Ishikawa (cell line): ENCODE results near the gene DGKD.

Experiments used
- CREB1 ChIP-seq: IDR thresholded peaks from 2 replicates; pipeline ENCODE4 v1.6.1; 2012; ENCODE audit warnings: low read depth
- EGR1 ChIP-seq: IDR thresholded peaks from 2 replicates; pipeline ENCODE4 v1.6.1; 2012
- EP300 ChIP-seq: IDR thresholded peaks from 2 replicates; pipeline ENCODE4 v1.6.1; 2012; ENCODE audit warnings: borderline replicate concordance
- TCF12 ChIP-seq: IDR thresholded peaks from 2 replicates; pipeline ENCODE4 v1.6.1; 2012; ENCODE audit warnings: low read depth
- TF ChIP-seq, protein P1 (sequence below): IDR thresholded peaks from 2 replicates; pipeline ENCODE4 v1.6.1; 2012; ENCODE audit warnings: low read depth, mild to moderate bottlenecking
- TF ChIP-seq, protein P2 (sequence below): IDR thresholded peaks from 2 replicates; pipeline ENCODE4 v1.6.1; 2012
- TF ChIP-seq, protein P3 (sequence below): IDR thresholded peaks from 2 replicates; pipeline ENCODE4 v1.6.1; 2012

DNA sequence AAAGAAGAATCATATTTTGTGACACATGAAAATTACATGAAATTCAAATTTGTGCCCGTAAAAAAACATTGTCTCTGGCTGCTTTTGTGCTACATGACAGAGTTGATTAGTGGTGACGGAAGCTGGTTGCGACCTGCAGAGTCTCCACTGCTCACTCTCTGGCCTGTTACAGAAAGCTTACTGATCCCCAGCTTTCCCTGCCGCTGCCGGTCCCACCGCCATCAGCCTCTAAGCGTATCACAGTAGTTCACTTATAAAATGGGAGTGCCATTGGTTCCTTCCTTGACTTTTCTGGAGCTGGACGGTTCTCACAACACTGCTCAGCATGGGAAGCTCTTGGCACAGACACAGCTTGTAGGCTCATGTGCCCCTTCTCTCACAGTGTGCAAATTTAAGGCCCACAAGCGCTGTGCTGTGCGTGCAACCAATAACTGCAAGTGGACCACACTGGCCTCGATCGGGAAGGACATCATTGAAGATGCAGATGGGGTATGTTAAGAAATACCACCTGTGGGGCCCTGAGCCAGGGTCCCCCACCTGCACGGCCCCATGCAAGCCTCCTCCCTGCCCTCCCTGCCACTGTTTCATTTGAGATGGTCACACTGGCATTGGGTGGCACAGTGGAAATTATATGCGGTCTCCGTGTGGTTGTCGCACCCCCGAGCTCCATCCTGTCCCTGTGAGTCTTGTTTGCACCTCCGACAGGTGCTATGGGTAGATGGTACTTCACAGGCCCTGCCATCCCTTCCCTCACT is 81.3 kb downstream of the DGKD start:
- TF ChIP-seq, protein P1, sequence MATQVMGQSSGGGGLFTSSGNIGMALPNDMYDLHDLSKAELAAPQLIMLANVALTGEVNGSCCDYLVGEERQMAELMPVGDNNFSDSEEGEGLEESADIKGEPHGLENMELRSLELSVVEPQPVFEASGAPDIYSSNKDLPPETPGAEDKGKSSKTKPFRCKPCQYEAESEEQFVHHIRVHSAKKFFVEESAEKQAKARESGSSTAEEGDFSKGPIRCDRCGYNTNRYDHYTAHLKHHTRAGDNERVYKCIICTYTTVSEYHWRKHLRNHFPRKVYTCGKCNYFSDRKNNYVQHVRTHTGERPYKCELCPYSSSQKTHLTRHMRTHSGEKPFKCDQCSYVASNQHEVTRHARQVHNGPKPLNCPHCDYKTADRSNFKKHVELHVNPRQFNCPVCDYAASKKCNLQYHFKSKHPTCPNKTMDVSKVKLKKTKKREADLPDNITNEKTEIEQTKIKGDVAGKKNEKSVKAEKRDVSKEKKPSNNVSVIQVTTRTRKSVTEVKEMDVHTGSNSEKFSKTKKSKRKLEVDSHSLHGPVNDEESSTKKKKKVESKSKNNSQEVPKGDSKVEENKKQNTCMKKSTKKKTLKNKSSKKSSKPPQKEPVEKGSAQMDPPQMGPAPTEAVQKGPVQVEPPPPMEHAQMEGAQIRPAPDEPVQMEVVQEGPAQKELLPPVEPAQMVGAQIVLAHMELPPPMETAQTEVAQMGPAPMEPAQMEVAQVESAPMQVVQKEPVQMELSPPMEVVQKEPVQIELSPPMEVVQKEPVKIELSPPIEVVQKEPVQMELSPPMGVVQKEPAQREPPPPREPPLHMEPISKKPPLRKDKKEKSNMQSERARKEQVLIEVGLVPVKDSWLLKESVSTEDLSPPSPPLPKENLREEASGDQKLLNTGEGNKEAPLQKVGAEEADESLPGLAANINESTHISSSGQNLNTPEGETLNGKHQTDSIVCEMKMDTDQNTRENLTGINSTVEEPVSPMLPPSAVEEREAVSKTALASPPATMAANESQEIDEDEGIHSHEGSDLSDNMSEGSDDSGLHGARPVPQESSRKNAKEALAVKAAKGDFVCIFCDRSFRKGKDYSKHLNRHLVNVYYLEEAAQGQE = no peak
- TF ChIP-seq EGR1 (no peak), EP300 (no peak), CREB1 (no peak), TCF12 (no peak)
- TF ChIP-seq, protein P2, sequence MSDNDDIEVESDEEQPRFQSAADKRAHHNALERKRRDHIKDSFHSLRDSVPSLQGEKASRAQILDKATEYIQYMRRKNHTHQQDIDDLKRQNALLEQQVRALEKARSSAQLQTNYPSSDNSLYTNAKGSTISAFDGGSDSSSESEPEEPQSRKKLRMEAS = no peak
- TF ChIP-seq, protein P3, sequence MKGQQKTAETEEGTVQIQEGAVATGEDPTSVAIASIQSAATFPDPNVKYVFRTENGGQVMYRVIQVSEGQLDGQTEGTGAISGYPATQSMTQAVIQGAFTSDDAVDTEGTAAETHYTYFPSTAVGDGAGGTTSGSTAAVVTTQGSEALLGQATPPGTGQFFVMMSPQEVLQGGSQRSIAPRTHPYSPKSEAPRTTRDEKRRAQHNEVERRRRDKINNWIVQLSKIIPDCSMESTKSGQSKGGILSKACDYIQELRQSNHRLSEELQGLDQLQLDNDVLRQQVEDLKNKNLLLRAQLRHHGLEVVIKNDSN = no peak
